Measurements from ENCODE around the gene SLC24A3.

The SLC24A3 gene

GRCh38 chr20:19560881-19561480, 348.5 kb downstream of the SLC24A3 start:
- no peak for DNase-seq

DNA sequence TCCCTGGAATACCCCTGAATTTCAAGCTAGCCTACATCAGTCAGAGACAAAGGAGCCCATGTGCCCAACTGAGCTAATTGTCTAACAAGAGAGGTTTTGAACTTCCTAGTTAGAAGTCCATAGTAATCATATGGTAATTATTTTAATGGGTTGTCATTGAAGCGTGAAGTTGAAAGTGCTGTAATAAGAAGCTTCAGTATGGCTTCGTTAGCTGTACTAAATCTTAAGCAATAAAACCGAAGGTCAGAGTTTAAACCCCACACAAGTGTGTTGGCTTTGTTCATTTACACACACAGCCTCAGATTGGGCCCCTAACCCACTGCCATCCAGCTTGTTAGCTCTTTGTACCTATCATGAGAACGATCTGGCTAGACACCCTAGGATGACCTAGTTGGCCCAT, 350.0 kb downstream of the SLC24A3 start:
- no peak for DNase-seq

GRCh38 chr20:19564261-19564660, 351.8 kb downstream of the SLC24A3 start:
- no peak for DNase-seq

- DNase-seq: no peak
These were observed 353.3 kb downstream of the SLC24A3 start for GRCh38 chr20:19565736-19566135.

DNA sequence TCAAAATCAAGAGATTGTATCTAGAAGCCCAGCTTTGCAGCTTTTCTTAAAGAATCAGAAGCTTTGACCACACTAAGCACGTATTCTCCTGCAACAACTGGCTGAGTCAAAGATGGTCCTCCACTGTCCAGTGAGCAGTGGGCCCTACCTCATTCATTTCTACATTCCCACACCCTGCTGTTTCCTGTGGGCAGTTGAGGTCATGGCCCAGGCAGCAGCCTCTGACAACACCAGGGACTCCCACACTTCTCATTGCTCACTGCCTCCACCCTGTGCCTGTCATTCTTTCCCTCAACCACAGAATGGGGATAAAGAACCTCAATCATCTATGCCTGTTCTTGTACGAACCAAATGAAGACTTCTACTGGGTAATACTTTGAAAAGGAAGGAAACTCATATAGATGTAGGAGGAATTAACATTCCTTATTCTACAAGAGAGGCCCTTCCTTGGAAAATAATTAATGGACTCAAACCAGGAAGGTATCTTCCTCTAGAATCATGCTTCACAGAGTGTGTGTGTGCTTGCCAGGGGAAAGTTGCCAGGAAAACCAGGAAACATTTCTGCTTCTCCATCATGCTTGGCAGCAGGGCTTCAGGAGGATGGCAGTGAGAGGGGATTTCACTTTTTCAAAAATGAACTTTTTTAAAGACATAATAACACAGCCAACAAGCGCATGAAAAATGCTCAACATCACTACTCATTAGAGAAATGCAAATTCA, 353.9 kb downstream of the SLC24A3 start:
- DNase-seq: no peak

- no peak for DNase-seq
These were observed 355.7 kb downstream of the SLC24A3 start for GRCh38 chr20:19568128-19568527.

- DNase-seq: no peak
These were observed 359.6 kb downstream of the SLC24A3 start for GRCh38 chr20:19571996-19572395.

DNA sequence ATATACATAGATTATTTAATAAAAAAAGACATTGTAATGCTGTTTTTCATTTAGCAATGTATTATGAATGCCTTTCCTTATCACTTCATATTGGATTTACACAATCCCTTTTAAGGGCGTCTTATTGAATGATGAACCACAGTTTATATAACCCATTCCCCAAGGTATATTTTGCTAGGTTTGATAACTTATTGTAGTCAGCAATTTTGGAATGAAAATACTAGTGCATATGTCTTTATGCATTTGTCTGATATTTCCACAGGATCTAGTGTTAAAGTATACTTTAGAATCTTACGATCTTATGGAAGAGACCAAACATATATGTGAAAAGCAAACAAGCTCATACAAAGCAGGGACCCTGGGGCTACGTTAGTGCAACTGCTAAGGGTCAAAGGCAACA, 365.2 kb downstream of the SLC24A3 start:
- no peak for DNase-seq

DNA sequence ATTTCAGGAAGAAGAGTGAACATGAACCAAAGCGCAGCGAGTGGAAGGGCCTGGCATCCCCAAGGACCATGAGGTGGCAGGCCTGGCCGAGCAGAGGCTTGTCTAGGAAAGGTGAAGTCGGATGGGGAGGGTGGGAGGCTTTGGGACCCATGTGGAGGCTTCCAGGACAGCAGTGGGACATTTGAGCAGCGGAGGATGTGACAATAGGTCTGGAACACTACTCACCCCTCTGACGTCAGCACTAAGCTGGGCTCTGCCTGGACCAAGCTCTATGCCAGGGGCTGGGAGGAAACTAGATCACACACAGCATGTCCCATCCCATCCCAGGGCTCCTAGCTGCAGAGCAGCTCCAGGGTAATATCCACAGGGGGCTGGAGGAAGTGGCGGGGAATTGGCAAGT, 370.3 kb downstream of the SLC24A3 start:
- DNase-seq: no peak

DNA sequence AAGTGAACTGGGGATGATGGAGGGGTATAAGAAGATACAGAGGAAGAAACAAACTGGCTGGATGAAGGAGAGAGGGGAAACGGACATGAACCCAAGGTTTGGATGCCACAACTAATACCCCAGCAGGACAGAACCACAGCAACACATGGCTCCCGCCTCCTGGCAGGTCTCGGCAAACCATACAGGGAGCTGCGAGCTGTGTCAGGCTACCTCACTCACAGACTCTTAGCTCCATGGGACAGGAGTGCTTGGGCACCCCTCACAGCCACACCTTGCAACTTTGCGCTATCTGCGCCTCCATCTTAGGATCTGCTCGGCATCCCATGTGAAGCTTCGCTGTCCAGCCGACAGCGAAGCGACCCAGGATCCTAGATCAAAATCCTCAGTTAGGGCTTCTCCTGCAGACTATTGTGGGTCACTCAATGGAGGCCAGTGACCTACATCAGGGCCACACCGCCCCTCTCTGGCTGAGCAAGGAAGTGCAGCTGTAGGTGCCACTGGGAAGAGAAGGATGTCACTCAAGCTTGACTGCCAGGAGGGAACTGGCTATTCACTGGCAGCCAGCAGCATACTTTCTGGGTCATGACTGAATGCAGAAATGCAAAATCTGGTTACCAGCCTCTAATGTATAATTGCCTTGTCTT, 371.2 kb downstream of the SLC24A3 start:
- no peak for DNase-seq

- no peak for DNase-seq
These were observed 375.8 kb downstream of the SLC24A3 start for GRCh38 chr20:19588241-19588640.

- DNase-seq: no peak
These were observed 376.3 kb downstream of the SLC24A3 start for GRCh38 chr20:19588732-19589131.

DNA sequence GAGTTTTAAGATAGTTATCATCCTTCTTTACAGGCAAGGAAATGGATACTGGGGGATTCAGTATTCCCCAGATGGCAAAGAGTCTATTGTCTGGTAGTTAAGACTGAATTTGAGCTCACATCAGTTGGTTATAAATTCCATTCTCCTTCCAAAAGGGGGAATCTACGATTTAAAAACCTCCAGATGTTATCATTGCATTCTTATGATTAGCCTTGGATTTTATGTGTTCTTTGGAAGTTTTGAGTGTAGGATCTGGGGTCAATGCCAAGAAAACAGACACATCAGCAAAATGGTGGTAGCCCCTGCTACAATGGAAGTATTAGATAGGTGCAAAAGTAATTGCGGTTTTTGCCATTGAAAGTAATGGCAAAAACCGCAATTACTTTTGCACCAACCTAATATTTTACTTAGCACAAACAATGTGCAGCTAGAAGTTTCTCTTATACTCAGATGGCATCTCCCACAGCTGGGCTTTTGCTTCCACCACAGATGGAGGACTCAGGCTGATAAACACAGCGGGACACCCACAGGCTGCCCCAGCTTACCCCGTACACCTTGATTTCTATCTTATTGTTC, 377.4 kb downstream of the SLC24A3 start:
- no peak for DNase-seq

DNA sequence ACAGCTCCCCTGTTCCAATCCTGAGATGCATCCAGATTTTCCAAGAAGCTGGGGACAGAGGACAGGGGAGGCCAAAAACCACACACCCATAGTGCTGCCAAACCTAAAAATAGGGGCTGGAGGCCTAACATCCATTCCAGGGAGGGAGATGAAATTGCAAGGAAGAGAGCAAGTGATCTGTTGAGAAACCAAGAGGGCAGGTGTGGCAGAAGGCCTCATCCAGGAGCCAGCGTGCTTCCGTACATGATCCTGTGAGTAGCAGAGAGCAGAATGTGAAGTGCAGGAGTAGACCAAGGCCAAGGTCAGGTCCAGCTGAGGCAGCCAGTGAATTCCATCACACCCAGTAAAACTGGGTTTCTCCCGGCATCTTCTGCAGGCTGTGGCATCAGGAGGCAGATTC, 377.9 kb downstream of the SLC24A3 start:
- DNase-seq: no peak

GRCh38 chr20:19593762-19594161, 381.3 kb downstream of the SLC24A3 start:
- no peak for DNase-seq

DNA sequence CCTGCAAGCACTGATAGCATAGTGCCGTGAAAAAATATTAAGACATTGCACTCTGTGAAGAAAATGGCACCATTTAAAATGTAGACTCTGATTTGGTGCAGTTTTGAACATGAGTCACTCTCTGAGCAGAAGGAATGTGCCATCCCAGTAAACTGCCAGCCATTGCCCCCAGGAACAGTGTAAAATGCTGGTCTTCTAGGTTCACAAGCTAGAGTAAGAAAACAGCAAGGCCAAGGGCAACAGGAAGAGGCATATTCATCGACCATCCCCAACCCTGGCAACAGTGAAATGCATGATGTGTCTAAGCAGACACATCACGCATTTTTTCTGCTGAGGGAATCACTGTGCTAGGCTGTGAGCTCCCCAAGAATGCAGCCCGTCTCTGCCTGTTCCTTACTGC, 382.5 kb downstream of the SLC24A3 start:
- DNase-seq: no peak

GRCh38 chr20:19598117-19598850, 385.8 kb downstream of the SLC24A3 start:
- DNase-seq: no peak

GRCh38 chr20:19599200-19599599, 386.8 kb downstream of the SLC24A3 start:
- no peak for DNase-seq

- DNase-seq: no peak
These were observed 387.6 kb downstream of the SLC24A3 start for GRCh38 chr20:19600042-19600441.

DNA sequence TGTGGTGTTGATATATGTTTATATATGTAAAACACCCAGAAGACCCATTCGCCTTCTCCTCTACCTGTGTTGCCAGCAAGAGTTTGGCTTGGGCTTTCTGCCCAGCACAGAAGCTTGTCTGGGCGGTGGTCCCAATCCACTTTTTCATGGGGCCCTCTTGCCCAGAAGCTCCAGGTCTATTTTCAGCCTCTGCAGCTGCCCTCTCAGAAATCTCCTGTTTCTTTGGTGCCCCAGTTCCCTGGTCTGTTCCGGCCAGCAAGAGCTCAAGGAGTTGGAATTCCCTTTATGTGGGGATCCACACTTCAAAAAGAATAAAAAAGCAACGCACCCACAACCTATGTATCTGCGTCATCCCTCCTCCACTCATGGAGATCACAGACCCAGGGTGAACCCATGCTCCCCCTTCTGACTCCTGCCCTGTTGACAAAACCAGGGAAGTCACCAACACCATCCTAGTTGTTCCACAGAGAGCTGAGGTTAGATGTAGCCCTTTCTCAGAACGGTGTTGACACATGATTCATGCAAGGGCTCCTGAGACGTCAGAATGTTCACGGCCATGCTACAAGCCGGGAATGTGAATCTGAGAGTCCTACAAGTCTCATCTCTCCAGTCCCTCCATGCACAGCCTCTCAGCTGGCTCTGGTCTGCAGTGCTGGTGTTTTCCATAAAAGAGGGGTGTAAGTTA, 388.8 kb downstream of the SLC24A3 start:
- DNase-seq: no peak

- no peak for DNase-seq
These were observed 390.4 kb downstream of the SLC24A3 start for GRCh38 chr20:19602675-19603375.

GRCh38 chr20:19603376-19603750, 390.9 kb downstream of the SLC24A3 start:
- no peak for DNase-seq
